A549 (cell line): ENCODE data around the gene WASF3.

ENCODE experiments used
- CEBPB ChIP-seq, 2 experiments: fragments of >200 bp in 1 of 2; sonication (Bioruptor Twin) in 1 of 2; formaldehyde crosslinking in 1 of 2; IDR thresholded peaks; 2 replicates each; pipeline ENCODE4 v1.6.1; 2012 to 2016
- JUN ChIP-seq, 2 experiments: fragments of >200 bp; sonication (Bioruptor Twin); formaldehyde crosslinking; IDR thresholded peaks; 2 replicates in 1 of 2; 3 replicates in 1 of 2; pipeline ENCODE4 v1.6.1; 2016 to 2017
- KDM1A ChIP-seq: fragments of 200-600 bp; sonication (generic); IDR thresholded peaks from 2 replicates; pipeline ENCODE4 v1.6.1; 2016; ENCODE audit warnings: low read depth, mild to moderate bottlenecking
- MAX ChIP-seq: IDR thresholded peaks from 2 replicates; pipeline ENCODE4 v1.6.1; 2012
- MAZ ChIP-seq: fragments of 150-350 bp; IDR thresholded peaks from 2 replicates; pipeline ENCODE4 v1.6.1; 2014; ENCODE audit warnings: antibody characterized with exemption, low read depth, low read length, borderline replicate concordance
- NPAS2 ChIP-seq: fragments of 250-450 bp; sonication (Bioruptor Pico); IDR thresholded peaks from 2 replicates; pipeline ENCODE4 v1.8.0; 2022; ENCODE audit warnings: mild to moderate bottlenecking, moderate library complexity, borderline replicate concordance
- NR3C1 ChIP-seq: fragments of >200 bp; sonication (Bioruptor Twin); formaldehyde crosslinking; IDR thresholded peaks from 3 replicates; pipeline ENCODE4 v1.6.1; 2017
- PHF8 ChIP-seq: fragments of 200-600 bp; sonication (generic); IDR thresholded peaks from 2 replicates; pipeline ENCODE4 v1.6.1; 2016; ENCODE audit warnings: low read depth, mild to moderate bottlenecking, antibody characterized with exemption, moderate library complexity, borderline replicate concordance
- SMC3 ChIP-seq: fragments of >200 bp; sonication (Bioruptor Twin); formaldehyde crosslinking; IDR thresholded peaks from 3 replicates; pipeline ENCODE4 v1.6.1; 2018; ENCODE audit warnings: inconsistent platforms
- TF ChIP-seq, protein P1 (sequence below): fragments of >200 bp; sonication (Bioruptor Twin); formaldehyde crosslinking; IDR thresholded peaks from 3 replicates; pipeline ENCODE4 v1.5.1; 2016
- TF ChIP-seq, protein P2 (sequence below): fragments of 200-600 bp; sonication (generic); IDR thresholded peaks from 2 replicates; pipeline ENCODE4 v1.6.1; 2016; ENCODE audit warnings: antibody characterized with exemption, mild to moderate bottlenecking, moderate library complexity
- TF ChIP-seq, protein P3 (sequence below): IDR thresholded peaks from 2 replicates; pipeline ENCODE4 v1.6.1; 2012

DNA sequence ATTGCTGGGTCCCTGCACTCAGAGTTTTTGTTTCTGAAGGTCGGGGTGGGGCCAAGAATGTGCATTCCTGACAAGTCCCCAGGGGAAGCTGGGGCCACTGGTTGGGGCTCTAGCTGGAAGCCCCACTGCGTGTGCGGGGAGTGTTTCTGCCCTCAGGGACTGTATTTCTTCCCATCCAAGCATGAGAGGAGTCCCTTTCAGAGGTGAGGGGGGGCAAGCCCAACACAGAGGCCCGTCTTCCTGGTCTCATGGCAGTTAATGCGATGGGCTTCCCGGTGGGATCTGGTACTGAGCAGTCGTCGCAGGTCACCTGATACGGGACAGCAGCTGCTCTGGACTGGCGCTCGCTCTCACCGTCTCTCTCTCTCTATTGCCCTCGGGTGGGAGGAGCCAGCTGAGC is 152.7 kb downstream of the WASF3 start:
- no peak for TF ChIP-seq KDM1A
- no peak for TF ChIP-seq JUN (IDR thresholded peaks at IDR 0.05)
- TF ChIP-seq, protein P1, sequence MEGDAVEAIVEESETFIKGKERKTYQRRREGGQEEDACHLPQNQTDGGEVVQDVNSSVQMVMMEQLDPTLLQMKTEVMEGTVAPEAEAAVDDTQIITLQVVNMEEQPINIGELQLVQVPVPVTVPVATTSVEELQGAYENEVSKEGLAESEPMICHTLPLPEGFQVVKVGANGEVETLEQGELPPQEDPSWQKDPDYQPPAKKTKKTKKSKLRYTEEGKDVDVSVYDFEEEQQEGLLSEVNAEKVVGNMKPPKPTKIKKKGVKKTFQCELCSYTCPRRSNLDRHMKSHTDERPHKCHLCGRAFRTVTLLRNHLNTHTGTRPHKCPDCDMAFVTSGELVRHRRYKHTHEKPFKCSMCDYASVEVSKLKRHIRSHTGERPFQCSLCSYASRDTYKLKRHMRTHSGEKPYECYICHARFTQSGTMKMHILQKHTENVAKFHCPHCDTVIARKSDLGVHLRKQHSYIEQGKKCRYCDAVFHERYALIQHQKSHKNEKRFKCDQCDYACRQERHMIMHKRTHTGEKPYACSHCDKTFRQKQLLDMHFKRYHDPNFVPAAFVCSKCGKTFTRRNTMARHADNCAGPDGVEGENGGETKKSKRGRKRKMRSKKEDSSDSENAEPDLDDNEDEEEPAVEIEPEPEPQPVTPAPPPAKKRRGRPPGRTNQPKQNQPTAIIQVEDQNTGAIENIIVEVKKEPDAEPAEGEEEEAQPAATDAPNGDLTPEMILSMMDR = no peak
- no peak for TF ChIP-seq NR3C1
- no peak for TF ChIP-seq CEBPB (IDR thresholded peaks at IDR 0.05)
- TF ChIP-seq, protein P2, sequence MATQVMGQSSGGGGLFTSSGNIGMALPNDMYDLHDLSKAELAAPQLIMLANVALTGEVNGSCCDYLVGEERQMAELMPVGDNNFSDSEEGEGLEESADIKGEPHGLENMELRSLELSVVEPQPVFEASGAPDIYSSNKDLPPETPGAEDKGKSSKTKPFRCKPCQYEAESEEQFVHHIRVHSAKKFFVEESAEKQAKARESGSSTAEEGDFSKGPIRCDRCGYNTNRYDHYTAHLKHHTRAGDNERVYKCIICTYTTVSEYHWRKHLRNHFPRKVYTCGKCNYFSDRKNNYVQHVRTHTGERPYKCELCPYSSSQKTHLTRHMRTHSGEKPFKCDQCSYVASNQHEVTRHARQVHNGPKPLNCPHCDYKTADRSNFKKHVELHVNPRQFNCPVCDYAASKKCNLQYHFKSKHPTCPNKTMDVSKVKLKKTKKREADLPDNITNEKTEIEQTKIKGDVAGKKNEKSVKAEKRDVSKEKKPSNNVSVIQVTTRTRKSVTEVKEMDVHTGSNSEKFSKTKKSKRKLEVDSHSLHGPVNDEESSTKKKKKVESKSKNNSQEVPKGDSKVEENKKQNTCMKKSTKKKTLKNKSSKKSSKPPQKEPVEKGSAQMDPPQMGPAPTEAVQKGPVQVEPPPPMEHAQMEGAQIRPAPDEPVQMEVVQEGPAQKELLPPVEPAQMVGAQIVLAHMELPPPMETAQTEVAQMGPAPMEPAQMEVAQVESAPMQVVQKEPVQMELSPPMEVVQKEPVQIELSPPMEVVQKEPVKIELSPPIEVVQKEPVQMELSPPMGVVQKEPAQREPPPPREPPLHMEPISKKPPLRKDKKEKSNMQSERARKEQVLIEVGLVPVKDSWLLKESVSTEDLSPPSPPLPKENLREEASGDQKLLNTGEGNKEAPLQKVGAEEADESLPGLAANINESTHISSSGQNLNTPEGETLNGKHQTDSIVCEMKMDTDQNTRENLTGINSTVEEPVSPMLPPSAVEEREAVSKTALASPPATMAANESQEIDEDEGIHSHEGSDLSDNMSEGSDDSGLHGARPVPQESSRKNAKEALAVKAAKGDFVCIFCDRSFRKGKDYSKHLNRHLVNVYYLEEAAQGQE = no peak
- TF ChIP-seq NPAS2 = no peak
- no peak for TF ChIP-seq PHF8
- TF ChIP-seq MAX = no peak
- TF ChIP-seq SMC3 = no peak
- TF ChIP-seq, protein P3, sequence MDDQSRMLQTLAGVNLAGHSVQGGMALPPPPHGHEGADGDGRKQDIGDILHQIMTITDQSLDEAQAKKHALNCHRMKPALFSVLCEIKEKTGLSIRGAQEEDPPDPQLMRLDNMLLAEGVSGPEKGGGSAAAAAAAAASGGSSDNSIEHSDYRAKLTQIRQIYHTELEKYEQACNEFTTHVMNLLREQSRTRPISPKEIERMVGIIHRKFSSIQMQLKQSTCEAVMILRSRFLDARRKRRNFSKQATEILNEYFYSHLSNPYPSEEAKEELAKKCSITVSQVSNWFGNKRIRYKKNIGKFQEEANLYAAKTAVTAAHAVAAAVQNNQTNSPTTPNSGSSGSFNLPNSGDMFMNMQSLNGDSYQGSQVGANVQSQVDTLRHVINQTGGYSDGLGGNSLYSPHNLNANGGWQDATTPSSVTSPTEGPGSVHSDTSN = no peak
- TF ChIP-seq MAZ = no peak
